ENCODE results near the gene PHC1.
"Not testable (repeated sequence)": the region's sequence is repeated elsewhere in the genome, so short reads cannot be mapped to it uniquely, and the experiment has no call there.

The PHC1 gene

DNA sequence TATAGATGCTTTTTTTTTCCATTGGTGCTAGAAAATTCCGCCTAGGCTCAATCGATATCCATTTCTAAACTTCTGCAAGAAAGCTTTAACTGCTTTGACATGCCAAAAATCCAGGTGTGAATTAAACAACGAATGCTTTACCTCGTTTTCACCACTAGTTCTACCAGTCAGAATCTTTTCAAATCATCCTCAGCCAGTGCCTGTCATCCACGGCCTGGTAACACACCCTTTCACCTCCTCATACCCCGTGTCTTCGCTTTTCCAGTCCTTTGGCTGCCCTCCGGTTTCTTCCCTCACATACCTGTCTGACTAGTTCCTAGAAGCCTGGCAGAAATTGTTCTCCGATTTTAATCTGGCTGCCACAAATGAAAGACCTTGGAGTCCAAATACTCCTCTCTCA is 1.4 kb upstream of the PHC1 start:
- Histone ChIP-seq H3K4me3 (ENCODE audit: low read length) (no peak overlapping the region), H3K9me3 (replicated peaks; ENCODE audit: low read length) (no peaks in the 10 kb centered on the region), H3K36me3 (ENCODE audit: insufficient read depth, low read length) (no peaks in the 10 kb centered on the region), H3K4me2 (ENCODE audit: low read length) (no peak overlapping the region), H3K9ac (ENCODE audit: low read depth, low read length) (no peak overlapping the region), H3K27me3 (ENCODE audit: control insufficient read depth, insufficient read depth, low read length) (no peaks in the 10 kb centered on the region), H3K4me1 (ENCODE audit: control insufficient read depth, insufficient read depth, low read length) (peaks cover 9% of the 10 kb centered on the region)

DNA sequence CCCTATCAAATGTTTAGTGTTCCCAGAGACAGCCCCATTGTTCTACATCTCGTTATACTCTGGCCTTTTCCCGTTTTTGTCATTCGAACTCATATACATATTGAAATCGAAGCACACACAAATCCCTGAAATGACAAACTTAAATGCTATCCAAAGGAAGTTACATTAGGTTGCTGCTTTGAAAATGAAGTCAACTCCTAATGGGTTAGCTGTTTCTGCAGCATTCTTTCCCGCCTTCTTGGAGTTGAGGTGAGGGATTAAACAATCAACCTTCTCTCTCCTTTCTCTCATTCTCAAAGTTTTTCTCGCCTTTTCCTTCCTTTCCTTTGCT is 642 bp upstream of the PHC1 start:
- Histone ChIP-seq H3K4me1 (ENCODE audit: control insufficient read depth, insufficient read depth, low read length) (peaks cover 9% of the 10 kb centered on the region), H3K9ac (ENCODE audit: low read depth, low read length) (peak overlapping the region; percentile 82), H3K4me3 (ENCODE audit: low read length) (peak overlapping the region; percentile 96)

DNA sequence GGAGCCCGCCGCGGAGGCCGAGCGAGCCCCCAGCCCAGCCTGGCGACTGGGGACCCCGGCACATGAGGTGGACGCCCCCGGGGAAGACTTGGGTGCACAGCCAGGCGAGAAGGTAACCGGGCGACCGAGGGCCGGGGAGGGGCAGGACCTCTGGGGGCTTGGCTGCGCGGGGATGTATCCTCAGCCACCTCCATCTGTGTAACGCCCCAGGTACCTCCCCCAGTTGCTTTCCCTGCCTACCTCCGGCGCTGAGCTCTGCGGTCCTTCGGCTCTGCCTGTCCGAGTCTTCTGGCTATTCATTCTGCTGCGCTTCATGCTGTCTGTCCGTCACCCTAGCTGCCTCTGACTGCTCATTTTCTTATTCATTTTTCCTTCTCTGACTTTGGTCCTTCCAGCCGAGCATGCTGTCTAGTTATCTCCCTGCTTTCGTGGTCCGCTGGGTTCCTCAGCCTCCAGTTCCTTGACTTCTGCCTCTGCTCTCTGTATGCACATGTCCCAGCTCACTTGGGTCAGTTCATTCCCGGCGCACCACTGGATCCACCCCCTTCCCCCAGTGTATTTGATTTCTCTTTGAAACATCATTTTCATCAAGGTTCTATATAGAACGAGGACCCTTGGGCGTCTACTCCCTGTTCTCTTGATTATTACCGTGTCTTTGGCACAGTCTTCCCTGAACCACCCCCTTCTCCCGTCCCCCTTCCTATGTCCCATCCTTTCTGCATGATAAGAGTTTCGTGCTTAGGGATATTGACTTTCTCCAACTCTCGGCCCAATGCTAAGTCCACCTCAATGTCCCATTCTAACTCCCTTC is 612 bp downstream of the PHC1 start:
- Histone ChIP-seq H3K9ac (ENCODE audit: low read depth, low read length) (peak overlapping the region; percentile 82), H3K9me3 (replicated peaks; ENCODE audit: low read length) (no peaks in the 10 kb centered on the region), H3K4me3 (ENCODE audit: low read length) (peak overlapping the region; percentile 89), H3K36me3 (ENCODE audit: insufficient read depth, low read length) (peaks cover 3% of the 10 kb centered on the region), H3K4me2 (ENCODE audit: low read length) (peak overlapping the region; percentile 100), H3K27me3 (ENCODE audit: control insufficient read depth, insufficient read depth, low read length) (no peaks in the 10 kb centered on the region), H3K4me1 (ENCODE audit: control insufficient read depth, insufficient read depth, low read length) (peaks cover 9% of the 10 kb centered on the region)

More for the DNA sequence above, 642 bp upstream of the PHC1 start:
- H3K4me2 ChIP-seq (ENCODE audit: low read length), result peak overlapping the region; percentile 91
- peaks cover 3% of the 10 kb centered on the region for H3K36me3 ChIP-seq (ENCODE audit: insufficient read depth, low read length)
- H3K27me3 ChIP-seq (ENCODE audit: control insufficient read depth, insufficient read depth, low read length), result no peaks in the 10 kb centered on the region
- H3K9me3 ChIP-seq (replicated peaks; ENCODE audit: low read length), result no peaks in the 10 kb centered on the region

DNA sequence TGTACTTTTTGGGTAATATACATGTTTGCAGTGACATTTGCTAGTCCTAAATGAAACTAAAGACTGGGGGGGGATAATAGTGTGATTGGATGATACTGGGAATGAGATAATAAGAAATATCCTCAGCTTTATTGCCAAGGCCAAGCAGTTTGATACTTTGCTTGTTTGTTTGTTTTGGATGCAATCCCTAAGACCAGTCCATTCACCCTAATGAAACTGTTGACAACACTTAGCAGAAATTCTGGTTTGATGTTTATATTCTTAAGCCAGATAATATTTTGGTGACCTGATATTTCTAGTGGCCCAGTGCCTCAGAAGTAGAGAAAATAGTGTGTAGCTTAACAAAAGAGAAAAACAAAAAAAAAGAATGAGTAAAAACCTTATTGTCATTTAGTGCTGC is 1.8 kb downstream of the PHC1 start:
- Histone ChIP-seq H3K4me1 (ENCODE audit: control insufficient read depth, insufficient read depth, low read length) (peaks cover 9% of the 10 kb centered on the region), H3K4me2 (ENCODE audit: low read length) (peak overlapping the region; percentile 100), H3K36me3 (ENCODE audit: insufficient read depth, low read length) (peaks cover 3% of the 10 kb centered on the region), H3K27me3 (ENCODE audit: control insufficient read depth, insufficient read depth, low read length) (no peaks in the 10 kb centered on the region), H3K9me3 (replicated peaks; ENCODE audit: low read length) (no peaks in the 10 kb centered on the region), H3K4me3 (ENCODE audit: low read length) (no peak overlapping the region), H3K9ac (ENCODE audit: low read depth, low read length) (no peak overlapping the region)

DNA sequence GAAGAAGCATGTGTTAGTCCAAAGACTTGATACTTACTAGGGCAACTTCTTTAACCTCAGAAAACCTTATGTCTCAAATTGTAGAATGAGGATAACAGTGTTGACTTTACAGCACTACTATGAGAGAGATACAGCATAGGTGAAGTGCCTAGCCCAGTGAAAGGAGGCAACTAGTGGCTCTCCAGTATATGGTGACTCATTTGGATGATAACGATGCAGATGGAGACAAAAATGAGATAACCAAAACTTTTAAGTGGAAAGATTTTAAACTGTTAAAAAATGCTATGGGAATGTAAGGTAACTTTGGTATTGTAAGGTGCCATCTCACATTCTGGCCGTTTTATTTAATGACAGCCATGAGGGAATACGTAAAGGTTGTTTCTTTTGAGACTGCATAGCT is 2.7 kb downstream of the PHC1 start:
- Histone ChIP-seq H3K4me3 (ENCODE audit: low read length) (no peak overlapping the region), H3K4me1 (ENCODE audit: control insufficient read depth, insufficient read depth, low read length) (peaks cover 9% of the 10 kb centered on the region), H3K4me2 (ENCODE audit: low read length) (no peak overlapping the region), H3K36me3 (ENCODE audit: insufficient read depth, low read length) (peaks cover 3% of the 10 kb centered on the region), H3K9ac (ENCODE audit: low read depth, low read length) (no peak overlapping the region), H3K27me3 (ENCODE audit: control insufficient read depth, insufficient read depth, low read length) (no peaks in the 10 kb centered on the region), H3K9me3 (replicated peaks; ENCODE audit: low read length) (no peaks in the 10 kb centered on the region)

DNA sequence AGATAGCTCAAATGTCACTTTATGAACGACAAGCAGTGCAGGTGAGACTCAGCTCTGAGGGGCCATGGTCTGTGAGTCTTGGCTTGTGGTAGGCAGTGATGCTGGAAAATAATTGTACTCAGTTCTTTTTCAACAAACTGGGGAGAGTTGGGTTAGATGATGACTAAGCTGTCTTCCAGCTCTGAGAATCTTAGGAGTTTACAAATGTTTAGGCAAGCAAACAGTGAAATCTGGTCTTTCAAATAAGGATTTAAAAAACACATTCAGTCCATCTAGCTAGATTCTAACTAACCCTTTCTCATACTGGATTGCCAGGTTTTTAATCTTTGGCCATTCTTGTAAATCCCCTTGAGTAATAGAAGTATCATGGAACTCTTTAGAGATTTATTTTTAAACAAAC is 3.4 kb downstream of the PHC1 start:
- Histone ChIP-seq H3K4me2 (ENCODE audit: low read length) (no peak overlapping the region), H3K4me3 (ENCODE audit: low read length) (no peak overlapping the region), H3K9me3 (replicated peaks; ENCODE audit: low read length) (no peaks in the 10 kb centered on the region)

DNA sequence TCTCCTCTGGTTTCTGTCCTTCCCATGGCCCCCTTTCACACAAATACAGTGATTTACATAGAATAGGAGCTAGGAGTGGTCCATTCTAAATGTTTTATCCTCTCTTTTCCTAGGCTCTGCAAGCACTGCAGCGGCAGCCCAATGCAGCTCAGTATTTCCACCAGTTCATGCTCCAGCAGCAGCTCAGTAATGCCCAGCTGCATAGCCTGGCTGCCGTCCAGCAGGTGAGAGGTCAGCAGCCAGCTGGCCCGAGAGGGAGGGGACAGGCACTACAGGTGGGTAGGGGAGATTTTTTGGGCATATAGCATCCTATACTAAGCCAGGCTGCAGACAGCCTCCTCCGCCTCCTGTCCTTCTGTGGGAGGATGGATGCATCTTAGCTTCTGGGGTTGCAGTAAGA is 5.3 kb downstream of the PHC1 start:
- not testable (repeated sequence) for H3K27me3 ChIP-seq (ENCODE audit: control insufficient read depth, insufficient read depth, low read length); H3K4me3 ChIP-seq (ENCODE audit: low read length); H3K4me2 ChIP-seq (ENCODE audit: low read length); H3K9me3 ChIP-seq (replicated peaks; ENCODE audit: low read length); H3K4me1 ChIP-seq (ENCODE audit: control insufficient read depth, insufficient read depth, low read length); H3K9ac ChIP-seq (ENCODE audit: low read depth, low read length); H3K36me3 ChIP-seq (ENCODE audit: insufficient read depth, low read length)

More for the DNA sequence above, 3.4 kb downstream of the PHC1 start:
- Histone ChIP-seq H3K36me3 (ENCODE audit: insufficient read depth, low read length) (peaks cover 3% of the 10 kb centered on the region), H3K4me1 (ENCODE audit: control insufficient read depth, insufficient read depth, low read length) (peaks cover 9% of the 10 kb centered on the region), H3K27me3 (ENCODE audit: control insufficient read depth, insufficient read depth, low read length) (no peaks in the 10 kb centered on the region), H3K9ac (ENCODE audit: low read depth, low read length) (no peak overlapping the region)

DNA sequence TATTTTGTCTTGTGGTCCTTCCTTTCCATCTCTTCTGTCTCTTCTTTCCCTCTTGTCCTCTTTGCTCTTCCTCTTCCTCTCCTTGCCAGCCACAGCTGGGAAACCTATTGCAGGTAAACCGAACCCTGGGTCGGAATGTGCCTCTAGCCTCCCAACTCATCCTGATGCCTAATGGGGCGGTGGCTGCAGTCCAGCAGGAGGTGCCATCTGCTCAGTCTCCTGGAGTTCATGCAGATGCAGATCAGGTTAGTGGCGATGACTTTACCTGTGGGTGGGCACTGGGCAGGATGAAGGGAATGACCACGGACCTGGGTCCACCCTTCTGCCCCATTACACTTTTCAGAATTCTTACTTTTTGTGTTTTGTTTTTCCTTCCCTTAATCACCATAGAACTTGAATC is 8.2 kb downstream of the PHC1 start:
- H3K27me3 ChIP-seq (ENCODE audit: control insufficient read depth, insufficient read depth, low read length), result no peaks in the 10 kb centered on the region
- no peak overlapping the region for H3K4me3 ChIP-seq (ENCODE audit: low read length)
- no peak overlapping the region for H3K9ac ChIP-seq (ENCODE audit: low read depth, low read length)
- peaks cover 3% of the 10 kb centered on the region for H3K36me3 ChIP-seq (ENCODE audit: insufficient read depth, low read length)
- no peak overlapping the region for H3K4me2 ChIP-seq (ENCODE audit: low read length)
- H3K9me3 ChIP-seq (replicated peaks; ENCODE audit: low read length), result no peaks in the 10 kb centered on the region
- no peaks in the 10 kb centered on the region for H3K4me1 ChIP-seq (ENCODE audit: control insufficient read depth, insufficient read depth, low read length)

DNA sequence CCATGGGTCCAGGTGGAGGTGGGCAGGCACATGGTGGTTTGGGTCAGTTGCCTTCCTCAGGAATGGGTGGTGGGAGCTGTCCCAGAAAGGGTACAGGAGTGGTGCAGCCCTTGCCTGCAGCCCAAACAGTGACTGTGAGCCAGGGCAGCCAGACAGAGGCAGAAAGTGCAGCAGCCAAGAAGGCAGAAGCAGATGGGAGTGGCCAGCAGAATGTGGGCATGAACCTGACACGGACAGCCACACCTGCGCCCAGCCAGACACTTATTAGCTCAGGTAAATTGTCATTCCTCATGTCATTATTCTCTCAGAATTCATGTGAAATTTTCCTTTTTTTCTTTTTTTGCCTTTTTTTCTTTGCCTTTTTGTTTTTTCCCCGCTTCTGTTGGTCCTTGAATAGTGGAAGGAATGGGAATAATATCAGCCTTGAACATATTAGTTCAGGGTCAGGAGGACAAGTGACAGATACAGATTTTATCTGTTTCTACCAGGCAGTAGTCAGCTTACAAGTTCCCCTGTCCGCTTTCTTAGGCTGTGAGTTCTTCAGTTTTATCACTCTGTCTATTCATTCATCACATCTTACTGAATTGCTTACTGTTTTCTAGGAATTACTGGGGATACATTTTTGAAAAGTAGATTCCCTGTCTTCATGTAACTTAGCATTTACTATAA is 16.5 kb downstream of the PHC1 start:
- H3K9ac ChIP-seq (ENCODE audit: low read depth, low read length); H3K36me3 ChIP-seq (ENCODE audit: insufficient read depth, low read length); H3K27me3 ChIP-seq (ENCODE audit: control insufficient read depth, insufficient read depth, low read length): not testable (repeated sequence)

DNA sequence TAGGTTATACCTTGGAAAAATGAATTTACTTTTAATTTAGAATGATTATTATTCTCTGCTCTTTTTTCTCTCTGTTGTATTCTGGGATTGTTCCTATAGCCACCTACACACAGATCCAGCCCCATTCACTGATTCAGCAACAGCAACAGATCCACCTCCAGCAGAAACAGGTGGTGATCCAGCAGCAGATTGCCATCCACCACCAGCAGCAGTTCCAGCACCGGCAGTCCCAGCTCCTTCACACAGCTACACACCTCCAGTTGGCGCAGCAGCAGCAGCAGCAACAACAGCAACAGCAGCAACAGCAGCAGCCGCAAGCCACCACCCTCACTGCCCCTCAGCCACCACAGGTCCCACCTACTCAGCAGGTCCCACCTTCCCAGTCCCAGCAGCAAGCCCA is 18.2 kb downstream of the PHC1 start:
- not testable (repeated sequence) for H3K9me3 ChIP-seq (replicated peaks; ENCODE audit: low read length); H3K4me3 ChIP-seq (ENCODE audit: low read length); H3K4me1 ChIP-seq (ENCODE audit: control insufficient read depth, insufficient read depth, low read length); H3K4me2 ChIP-seq (ENCODE audit: low read length); H3K9ac ChIP-seq (ENCODE audit: low read depth, low read length); H3K27me3 ChIP-seq (ENCODE audit: control insufficient read depth, insufficient read depth, low read length); H3K36me3 ChIP-seq (ENCODE audit: insufficient read depth, low read length)

More for the DNA sequence above, 16.5 kb downstream of the PHC1 start:
- not testable (repeated sequence) for H3K9me3 ChIP-seq (replicated peaks; ENCODE audit: low read length); H3K4me3 ChIP-seq (ENCODE audit: low read length); H3K4me1 ChIP-seq (ENCODE audit: control insufficient read depth, insufficient read depth, low read length); H3K4me2 ChIP-seq (ENCODE audit: low read length)

DNA sequence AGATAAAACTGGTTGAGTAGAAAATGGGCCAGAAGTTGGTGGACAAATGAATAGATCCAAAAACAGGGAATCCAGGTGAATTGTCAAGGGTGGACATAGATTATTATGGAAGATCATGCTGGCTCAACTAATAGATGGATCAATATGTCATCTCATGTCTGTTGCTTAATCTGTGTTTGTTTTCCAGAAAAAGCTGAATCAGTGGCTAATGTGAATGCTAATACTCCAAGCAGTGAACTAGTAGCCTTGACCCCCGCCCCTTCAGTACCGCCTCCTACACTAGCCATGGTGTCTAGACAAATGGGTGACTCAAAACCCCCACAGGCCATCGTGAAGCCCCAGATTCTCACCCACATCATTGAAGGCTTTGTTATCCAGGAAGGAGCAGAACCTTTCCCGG is 19.8 kb downstream of the PHC1 start:
- not testable (repeated sequence) for H3K9me3 ChIP-seq (replicated peaks; ENCODE audit: low read length); H3K4me2 ChIP-seq (ENCODE audit: low read length); H3K9ac ChIP-seq (ENCODE audit: low read depth, low read length); H3K27me3 ChIP-seq (ENCODE audit: control insufficient read depth, insufficient read depth, low read length); H3K36me3 ChIP-seq (ENCODE audit: insufficient read depth, low read length); H3K4me1 ChIP-seq (ENCODE audit: control insufficient read depth, insufficient read depth, low read length); H3K4me3 ChIP-seq (ENCODE audit: low read length)

DNA sequence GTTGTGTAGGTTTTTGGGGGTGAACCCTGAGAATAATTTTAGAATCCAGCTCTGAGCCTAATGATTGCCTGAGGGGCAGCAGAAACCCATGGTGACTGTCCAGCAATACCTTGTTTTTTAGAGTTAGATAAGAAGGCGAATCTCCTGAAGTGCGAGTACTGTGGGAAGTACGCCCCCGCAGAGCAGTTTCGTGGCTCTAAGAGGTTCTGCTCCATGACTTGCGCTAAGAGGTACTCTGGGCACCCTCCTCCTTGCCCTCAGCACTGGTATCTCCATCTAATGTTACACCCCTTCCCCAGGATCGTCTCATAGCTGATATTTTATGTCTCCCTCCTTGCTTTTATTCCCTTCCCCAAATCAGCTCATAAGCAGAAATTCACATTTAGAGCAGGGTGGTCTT is 22.4 kb downstream of the PHC1 start:
- Histone ChIP-seq H3K27me3 (ENCODE audit: control insufficient read depth, insufficient read depth, low read length) (no peaks in the 10 kb centered on the region), H3K4me1 (ENCODE audit: control insufficient read depth, insufficient read depth, low read length) (no peaks in the 10 kb centered on the region), H3K9ac (ENCODE audit: low read depth, low read length) (no peak overlapping the region), H3K4me2 (ENCODE audit: low read length) (no peak overlapping the region), H3K9me3 (replicated peaks; ENCODE audit: low read length) (no peaks in the 10 kb centered on the region), H3K4me3 (ENCODE audit: low read length) (no peak overlapping the region), H3K36me3 (ENCODE audit: insufficient read depth, low read length) (peaks cover 12% of the 10 kb centered on the region)
